K562 (cell line): Measurements from ENCODE around the gene TENM4. TPM values are rescaled to one million over a fixed set of nuclear protein-coding genes. Genes with fewer than 3 reads are reported as not detected.

Experiments used
- ATAC-seq: fragments of 200-7000 bp; cut with Tn5 transposase; 3 replicates; pipeline ENCODE4 v1.9.1; 2020; ENCODE audit warnings: moderate library complexity
- BruUV-seq: library from RNA; stranded (reverse); fragments of 400-500 nt; replicated peaks from 2 replicates; lab custom pipeline; 2021; lab: Mats Ljungman, UMichigan
- CTCF ChIA-PET: fragments of 300-600 bp; formaldehyde crosslinking; extraction: SDS; loops from one replicate; lab custom pipeline; 2021; ENCODE audit warnings: low intra/inter-chr PET ratio; lab: Yijun Ruan, JAX
- POLR2A ChIA-PET: fragments of 300-600, 350-650 bp; sonication (Branson Sonifier 250); formaldehyde crosslinking; extraction: SDS; loops from one replicate; lab custom pipeline; 2021; ENCODE audit warnings: antibody characterized with exemption, inconsistent platforms; lab: Yijun Ruan, JAX
- DNase-seq, 4 experiments: peaks; one replicate each; pipeline versions ENCODE4 v3.0.0 to v3.0.0-alpha.2; 2011 to 2018; ENCODE audit warnings: low spot score in 3 of 4, mixed read lengths in 3 of 4; ENCODE audit errors: extremely low read depth in 1 of 4
- FAIRE-seq: peaks from 2 replicates; lab custom pipeline; 2011; peaks lifted over from hg19 to GRCh38; lab: Jason Lieb, UNC
- H2AFZ ChIP-seq: 2 replicates; pipeline ENCODE4 v1.6.0; 2011; ENCODE audit warnings: low read depth, low read length, control low read depth, inconsistent platforms
- H3K27ac ChIP-seq: fragments of 200-600 bp; 3 replicates; pipeline ENCODE4 v1.8.0; 2011; ENCODE audit warnings: low read depth, mild to moderate bottlenecking, control low read depth, inconsistent platforms, low read length, moderate library complexity, mixed read lengths; ENCODE audit errors: extremely low read depth
- H3K27me3 ChIP-seq, 2 experiments: fragments of 300-600 bp in 1 of 2; 2 replicates in 1 of 2; 3 replicates in 1 of 2; pipeline versions ENCODE4 v1.6.0 to v1.8.0; 2011; ENCODE audit warnings: inconsistent platforms in 2 of 2, low read length in 2 of 2, mild to moderate bottlenecking in 1 of 2, mixed read lengths in 1 of 2, moderate library complexity in 1 of 2; ENCODE audit not compliant: control insufficient read depth in 2 of 2, insufficient read depth in 2 of 2
- H3K36me3 ChIP-seq: fragments of 300-600 bp; 3 replicates; pipeline ENCODE4 v1.8.0; 2011; ENCODE audit warnings: mild to moderate bottlenecking, low read length, inconsistent platforms; ENCODE audit not compliant: control insufficient read depth, insufficient read depth
- H3K4me1 ChIP-seq, 2 experiments: fragments of 200-600 bp in 1 of 2; replicated peaks in 1 of 2; 2 replicates in 1 of 2; 3 replicates in 1 of 2; pipeline versions ENCODE4 v1.5.1 to v1.8.0; 2011; ENCODE audit warnings: inconsistent platforms in 2 of 2, low read length in 2 of 2, mild to moderate bottlenecking in 1 of 2, mixed read lengths in 1 of 2, moderate library complexity in 1 of 2; ENCODE audit not compliant: control insufficient read depth in 2 of 2, insufficient read depth in 2 of 2
- H3K4me2 ChIP-seq: 2 replicates; pipeline ENCODE4 v1.6.1; 2011; ENCODE audit warnings: low read length, control low read depth, inconsistent platforms, mixed read lengths; ENCODE audit not compliant: insufficient read depth
- H3K4me3 ChIP-seq: fragments of 200-600 bp; sonication (generic), shearing (Covaris generic); 2 replicates; pipeline ENCODE4 v1.5.1; 2016; ENCODE audit warnings: control low read depth, inconsistent platforms
- H3K79me2 ChIP-seq: fragments of 200-600 bp; 3 replicates; pipeline ENCODE4 v1.8.0; 2011; ENCODE audit warnings: low read length, inconsistent platforms; ENCODE audit not compliant: control insufficient read depth, insufficient read depth
- H3K9ac ChIP-seq, 2 experiments: 2 replicates each; pipeline versions ENCODE4 v1.6.0 to v1.6.1; 2011; ENCODE audit warnings: low read depth in 2 of 2, low read length in 2 of 2, control low read depth in 1 of 2, inconsistent platforms in 1 of 2, mild to moderate bottlenecking in 1 of 2, mixed read lengths in 1 of 2; ENCODE audit not compliant: insufficient read depth in 1 of 2
- H3K9me1 ChIP-seq: one replicate; pipeline ENCODE4 v1.6.0; 2011; ENCODE audit warnings: inconsistent platforms, mild to moderate bottlenecking, low read length, moderate library complexity; ENCODE audit not compliant: control insufficient read depth, insufficient read depth
- H3K9me3 ChIP-seq: replicated peaks from 2 replicates; pipeline ENCODE4 v1.5.1; 2011; ENCODE audit warnings: low read depth, low read length, inconsistent platforms; ENCODE audit not compliant: control insufficient read depth, insufficient read depth
- H4K20me1 ChIP-seq: replicated peaks from 2 replicates; pipeline ENCODE4 v1.6.1; 2011; ENCODE audit warnings: low read length, inconsistent platforms, mixed read lengths; ENCODE audit not compliant: control insufficient read depth, insufficient read depth
- CHCHD3 ChIP-seq: fragments of 250-450 bp; sonication (Bioruptor Pico); IDR thresholded peaks from 2 replicates; pipeline ENCODE4 v2.1.2; 2022; ENCODE audit warnings: mild to moderate bottlenecking
- CREB1 ChIP-seq, 2 experiments: sonication (generic) in 1 of 2; formaldehyde crosslinking in 1 of 2; IDR thresholded peaks; 2 replicates each; pipeline versions ENCODE4 v1.6.1 to v1.8.0; 2012 to 2022; ENCODE audit warnings: inconsistent platforms in 1 of 2, mild to moderate bottlenecking in 1 of 2, missing genetic modification reagents in 1 of 2, moderate library complexity in 1 of 2
- FOXP1 ChIP-seq: sonication (generic); formaldehyde crosslinking; IDR thresholded peaks from 2 replicates; pipeline ENCODE4 v1.8.0; 2022; ENCODE audit warnings: mild to moderate bottlenecking, missing genetic modification reagents
- MXI1 ChIP-seq: IDR thresholded peaks from 2 replicates; pipeline ENCODE4 v1.6.1; 2011; ENCODE audit warnings: low read depth, mild to moderate bottlenecking, improper control_type of control experiment, low read length
- NUFIP1 ChIP-seq: fragments of 450-650 bp; IDR thresholded peaks from 2 replicates; pipeline ENCODE4 v1.6.1; 2018; ENCODE audit not compliant: partially characterized antibody
- PHTF2 ChIP-seq: fragments of 250-450 bp; sonication (Bioruptor Pico); IDR thresholded peaks from 2 replicates; pipeline ENCODE4 v1.5.0; 2021; ENCODE audit warnings: mild to moderate bottlenecking
- SIX5 ChIP-seq, 2 experiments: IDR thresholded peaks; 2 replicates each; pipeline ENCODE4 v1.6.1; 2011; ENCODE audit warnings: low read length in 2 of 2, borderline replicate concordance in 1 of 2, low read depth in 1 of 2, mild to moderate bottlenecking in 1 of 2, moderate library complexity in 1 of 2; ENCODE audit not compliant: insufficient read depth in 1 of 2
- SMARCA4 ChIP-seq: fragments of 450-650 bp; IDR thresholded peaks from 2 replicates; pipeline ENCODE4 v1.6.1; 2016
- SNRNP70 ChIP-seq: fragments of 200-400 bp; formaldehyde crosslinking; optimal IDR thresholded peaks from 2 replicates; pipeline ENCODE3; 2017; ENCODE audit warnings: low read depth, low read length
- ZNF24 ChIP-seq: fragments of 450-650 bp; IDR thresholded peaks from 2 replicates; pipeline ENCODE4 v1.6.1; 2016
- ZNF407 ChIP-seq: fragments of 450-650 bp; IDR thresholded peaks from 2 replicates; pipeline ENCODE4 v1.6.1; 2016; ENCODE audit warnings: low read depth
- ZNF41 ChIP-seq: fragments of 250-450 bp; sonication (Bioruptor Pico); conservative IDR thresholded peaks from 2 replicates; pipeline ENCODE4 v1.4.0; 2020; ENCODE audit warnings: mild to moderate bottlenecking
- WGBS: fragments of 100-300 bp; shearing (Covaris generic); methylation state at CpG from one replicate; pipeline ENCODE4 v1.1.6; 2016; ENCODE audit warnings: low coverage, mixed read lengths; ENCODE audit not compliant: insufficient coverage; ENCODE audit errors: missing lambda C conversion rate; 5-methylcytosine and 5-hydroxymethylcytosine counted together
- in situ Hi-C: fragments of 300-500 bp; cut with MboI; formaldehyde crosslinking; loops from 4 replicates; pipeline ENCODE4 v1.15.0; 2018; ENCODE audit warnings: inconsistent platforms, mixed read lengths
- intact Hi-C: fragments of 100-400 bp; cut with micrococcal nuclease; formaldehyde crosslinking; loops from 2 replicates; pipeline ENCODE4 v1.14.2; 2022
- polyA plus RNA-seq, 8 experiments: library from polyadenylated mRNA; depleted of rRNA in 4 of 8; stranded (reverse) in 5 of 8; unstranded in 3 of 8; fragments of >200 nt; fragmentation: Nextera tagmentation in 2 of 8; fragmentation: Illumina TruSeq in 1 of 8; extraction: Ambion mirVana in 2 of 8; extraction: Trizol in 1 of 8; gene quantifications; 2 replicates each; pipeline versions ENCODE4 v1.2.1 to v1.2.3, GENCODE V29; 2011 to 2014; ENCODE audit warnings: inconsistent platforms in 1 of 8, missing spikeins in 1 of 8
- total RNA-seq, 7 experiments: library from RNA; depleted of rRNA in 6 of 7; stranded (reverse); fragments of >200 nt in 6 of 7; fragmentation: Illumina TruSeq in 2 of 7; extraction: Trizol in 2 of 7; gene quantifications; 2 replicates each; pipeline versions ENCODE4 v1.2.1 to v1.2.3, GENCODE V29; 2011 to 2021; ENCODE audit warnings: low replicate concordance in 1 of 7
- TF ChIP-seq, protein P1 (sequence below): fragments of 250-450 bp; sonication (Bioruptor Pico); IDR thresholded peaks from 2 replicates; pipeline ENCODE4 v1.6.1; 2021; ENCODE audit warnings: mild to moderate bottlenecking

Gene TENM4
- total and polyA plus RNA-seq, 9 of the 15 experiments (the other 6 are each of a cell fraction or from before 2014, with no cell fraction given): 0.16 TPM; not detected in 8

GRCh38 chr11:79243422-79244210 is 197.2 kb downstream of the TENM4 start (continued):
- TF ChIP-seq, protein P1, sequence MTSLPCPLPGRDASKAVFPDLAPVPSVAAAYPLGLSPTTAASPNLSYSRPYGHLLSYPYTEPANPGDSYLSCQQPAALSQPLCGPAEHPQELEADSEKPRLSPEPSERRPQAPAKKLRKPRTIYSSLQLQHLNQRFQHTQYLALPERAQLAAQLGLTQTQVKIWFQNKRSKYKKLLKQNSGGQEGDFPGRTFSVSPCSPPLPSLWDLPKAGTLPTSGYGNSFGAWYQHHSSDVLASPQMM: no peak
- TF ChIP-seq SIX5 (IDR thresholded peaks at IDR 0.05; ENCODE audit: borderline replicate concordance in 1 of 2, insufficient read depth in 1 of 2, low read depth in 1 of 2, low read length in 2 of 2): no peak
- TF ChIP-seq ZNF24: no peak
- no peak for TF ChIP-seq FOXP1 (CRISPR knock-in tag)
- TF ChIP-seq, all 486 proteins: peak for 0

DNA sequence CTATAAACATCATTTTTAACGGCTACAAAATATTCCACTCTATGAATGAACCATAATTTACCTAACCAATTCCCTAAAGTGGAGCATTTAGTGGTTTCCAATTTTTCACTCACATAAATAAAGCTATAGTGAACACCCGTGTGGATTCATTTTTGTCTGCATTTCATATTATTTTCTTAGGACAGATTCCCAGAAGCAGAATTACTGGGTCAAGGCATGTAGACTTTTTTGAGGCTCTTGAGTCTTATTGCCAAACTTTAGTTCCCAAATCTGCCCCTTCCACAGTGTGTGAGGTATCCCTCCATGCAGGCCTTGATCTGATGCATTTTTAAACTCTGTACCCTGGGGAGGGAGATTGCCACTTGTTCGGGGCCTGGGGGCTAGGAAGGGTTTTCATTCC is 198.2 kb downstream of the TENM4 start:
- no peak for FAIRE-seq
- no peak for TF ChIP-seq MXI1
- TF ChIP-seq SNRNP70: no peak
- TF ChIP-seq ZNF407: no peak
- no peak for TF ChIP-seq NUFIP1
- TF ChIP-seq ZNF41 (CRISPR knock-in tag): no peak
- no peak for TF ChIP-seq CREB1 (IDR thresholded peaks at IDR 0.05)
- no peak for TF ChIP-seq CREB1 (CRISPR knock-in tag; IDR thresholded peaks at IDR 0.05)
- no peak for TF ChIP-seq SMARCA4
- no peak for TF ChIP-seq PHTF2 (CRISPR knock-in tag)
- no peak for TF ChIP-seq CHCHD3

More for the DNA sequence above, 198.2 kb downstream of the TENM4 start:
- intact Hi-C loops (no loop called here), in situ Hi-C loops (no loop called here)
- H3K36me3 ChIP-seq: no peaks in the 10 kb centered on the region
- BruUV-seq: no TSS peak
- no peak overlapping the region for H3K4me3 ChIP-seq
- no peaks in the 10 kb centered on the region for H3K79me2 ChIP-seq
- peaks cover 0 to 14% of the 10 kb centered on the region in 2 experiments; a peak in 1 of 5 replicates for H3K27me3 ChIP-seq
- no peaks in the 10 kb centered on the region for H4K20me1 ChIP-seq
- H3K27ac ChIP-seq: no peak overlapping the region
- 6% methylated on average over 3 of the region's 3 CpGs for WGBS
- CTCF ChIA-PET: no interaction called here
- H3K4me1 ChIP-seq: no peaks in the 10 kb centered on the region
- POLR2A ChIA-PET: no interaction called here
- H3K4me2 ChIP-seq: no peak overlapping the region
- no peak overlapping the region for H2AFZ ChIP-seq
- no peak for DNase-seq
- H3K9me3 ChIP-seq: no peaks in the 10 kb centered on the region
- H3K9ac ChIP-seq: no peak overlapping the region
- no peak for ATAC-seq
- H3K9me1 ChIP-seq: no peaks in the 10 kb centered on the region
